Sigmoid colon (tissue), 7 donors: ENCODE data around the gene SHISA2. TPM values are rescaled to one million over a fixed set of nuclear protein-coding genes. Genes with fewer than 3 reads are reported as not detected.

ENCODE experiments used
- DNase-seq: peaks from one replicate; pipeline ENCODE4 v3.0.0-alpha.2; 2019
- H3K27ac ChIP-seq, 4 donors: fragments of 200-600 bp; sonication (generic); one replicate each; pipeline ENCODE4 v1.5.1; 2016 to 2019; ENCODE audit warnings: mild to moderate bottlenecking in 1 of 4
- H3K27me3 ChIP-seq, 3 donors: fragments of 200-600 bp; sonication (generic); one replicate each; pipeline ENCODE4 v1.5.1; 2019; ENCODE audit warnings: mild to moderate bottlenecking in 1 of 3
- H3K36me3 ChIP-seq, 4 donors: fragments of 200-600 bp; sonication (generic); one replicate each; pipeline ENCODE4 v1.5.1; 2016 to 2019
- H3K4me1 ChIP-seq, 4 donors: fragments of 200-600 bp; sonication (generic); one replicate each; pipeline ENCODE4 v1.5.1; 2017 to 2019
- H3K4me3 ChIP-seq, 4 donors: fragments of 200-600 bp; sonication (generic); one replicate each; pipeline ENCODE4 v1.5.1; 2017 to 2019; ENCODE audit warnings: mild to moderate bottlenecking in 2 of 4, moderate library complexity in 1 of 4
- H3K9me3 ChIP-seq, 4 donors: fragments of 200-600 bp in 3 of 4; sonication (generic) in 3 of 4; one replicate each; pipeline versions ENCODE4 v1.5.1 to v1.6.1; 2013 to 2019
- CTCF ChIP-seq, 4 experiments: fragments of 450-650 bp in 3 of 4; fragments of 200-600 bp in 1 of 4; IDR thresholded peaks; one replicate each; pipeline ENCODE4 v1.5.1; 2016 to 2019; ENCODE audit warnings: antibody characterized with exemption in 4 of 4, mild to moderate bottlenecking in 3 of 4, moderate library complexity in 2 of 4
- EP300 ChIP-seq, 4 donors: sonication (generic); formaldehyde crosslinking; IDR thresholded peaks; one replicate each; pipeline ENCODE4 v1.6.1; 2017; ENCODE audit warnings: antibody characterized with exemption in 4 of 4
- POLR2A ChIP-seq, 2 donors: fragments of 450-650 bp; IDR thresholded peaks; one replicate each; pipeline ENCODE4 v1.6.1; 2016; ENCODE audit warnings: antibody characterized with exemption in 2 of 2, mild to moderate bottlenecking in 2 of 2, moderate library complexity in 2 of 2
- POLR2AphosphoS5 ChIP-seq, 4 donors: sonication (generic); formaldehyde crosslinking; IDR thresholded peaks; one replicate each; pipeline ENCODE4 v1.6.1; 2017; ENCODE audit warnings: antibody characterized with exemption in 4 of 4
- WGBS, 2 donors: extraction: QIAGEN DNeasy Blood & Tissue Kit; methylation state at CpG; one replicate each; pipeline ENCODE4 v1.1.7; 2013; 5-methylcytosine and 5-hydroxymethylcytosine counted together
- intact Hi-C: fragments of 100-400 bp; cut with DNase I; formaldehyde crosslinking; loops from one replicate; pipeline ENCODE4 v1.15.1; 2023
- polyA plus RNA-seq, 3 donors: library from polyadenylated mRNA; stranded (reverse); fragments of 200-250 nt; gene quantifications; one replicate each; pipeline ENCODE4 v1.2.3, GENCODE V29; 2013
- total RNA-seq, 4 donors: library from RNA; depleted of rRNA; stranded (reverse); fragments of >200 nt; gene quantifications; one replicate each; pipeline ENCODE4 v1.1.0, GENCODE V29; 2016
- donor health status: healthy with polysubstance abuse.
- donor health status: Bipolar disorder and iron deficiency.
- donor health status: healthy.

The SHISA2 gene
- total and polyA plus RNA-seq, 7 donors: 0.14 to 0.36 (median 0.23) TPM; not detected in 3

GRCh38 chr13:26054896-26055295, 3.1 kb upstream of the SHISA2 start:
- intact Hi-C loops: no loop called here
- Histone ChIP-seq H3K4me3 (no peak overlapping the region), H3K27me3 (peaks cover 14 to 52% (median 18%) of the 10 kb centered on the region in 3 donors), H3K4me1 (peaks cover 0 to 24% (median 19%) of the 10 kb centered on the region in 4 donors), H3K9me3 (no peaks in the 10 kb centered on the region), H3K27ac (no peak overlapping the region), H3K36me3 (no peaks in the 10 kb centered on the region)
- TF ChIP-seq EP300 (IDR thresholded peaks at IDR 0.05) (no peak), POLR2AphosphoS5 (IDR thresholded peaks at IDR 0.05) (no peak)
- DNase-seq: no peak

- Histone ChIP-seq H3K4me3 (no peak overlapping the region), H3K27me3 (peaks cover 23 to 66% (median 31%) of the 10 kb centered on the region in 3 donors), H3K4me1 (peaks cover 0 to 30% (median 23%) of the 10 kb centered on the region in 4 donors), H3K9me3 (no peaks in the 10 kb centered on the region), H3K27ac (no peak overlapping the region), H3K36me3 (no peaks in the 10 kb centered on the region)
- no peak for DNase-seq
- intact Hi-C loops: no loop called here
- WGBS, 2 donors: 83 to 84% methylated on average over 6 of the region's 6 CpGs
- TF ChIP-seq CTCF (IDR thresholded peaks at IDR 0.05) (no peak), POLR2A (IDR thresholded peaks at IDR 0.05) (no peak), EP300 (IDR thresholded peaks at IDR 0.05) (no peak), POLR2AphosphoS5 (IDR thresholded peaks at IDR 0.05) (no peak)
Observed at GRCh38 chr13:26053418-26053980, 1.7 kb upstream of the SHISA2 start.

- Histone ChIP-seq H3K27me3 (peaks cover 26 to 72% (median 43%) of the 10 kb centered on the region in 3 donors), H3K4me3 (peak overlapping the region in 3 of 4 donors; percentile 41 to 54 (median 50)), H3K27ac (no peak overlapping the region)
Observed at GRCh38 chr13:26052337-26052736, 521 bp upstream of the SHISA2 start.

GRCh38 chr13:26051231-26051656, 572 bp downstream of the SHISA2 start:
- no peak for DNase-seq
- no peaks in the 10 kb centered on the region for H3K9me3 ChIP-seq
- peaks cover 0 to 30% (median 23%) of the 10 kb centered on the region in 4 donors for H3K4me1 ChIP-seq
- no peaks in the 10 kb centered on the region for H3K36me3 ChIP-seq
- WGBS, 2 donors: 2 to 9% methylated on average over 45 of the region's 45 CpGs
- TF ChIP-seq POLR2AphosphoS5 (IDR thresholded peaks at IDR 0.05): no peak
- no peak for TF ChIP-seq CTCF (IDR thresholded peaks at IDR 0.05)
- TF ChIP-seq EP300 (IDR thresholded peaks at IDR 0.05): no peak
- intact Hi-C loops: no loop called here
- peak overlapping the region; percentile 11 to 54 (median 46) for H3K4me3 ChIP-seq
- peaks cover 26 to 81% (median 54%) of the 10 kb centered on the region in 3 donors for H3K27me3 ChIP-seq
- H3K27ac ChIP-seq: no peak overlapping the region

More at GRCh38 chr13:26052337-26052736, 521 bp upstream of the SHISA2 start:
- TF ChIP-seq POLR2A (IDR thresholded peaks at IDR 0.05) (no peak), EP300 (IDR thresholded peaks at IDR 0.05) (no peak), CTCF (IDR thresholded peaks at IDR 0.05) (no peak), POLR2AphosphoS5 (IDR thresholded peaks at IDR 0.05) (no peak)
- H3K36me3 ChIP-seq: no peaks in the 10 kb centered on the region
- intact Hi-C loops: no loop called here
- WGBS, 2 donors: 49 to 63% methylated on average over 10 of the region's 10 CpGs
- no peaks in the 10 kb centered on the region for H3K9me3 ChIP-seq
- no peak for DNase-seq
- H3K4me1 ChIP-seq: peaks cover 0 to 30% (median 23%) of the 10 kb centered on the region in 4 donors

- Histone ChIP-seq H3K4me1 (peaks cover 0 to 30% (median 23%) of the 10 kb centered on the region in 4 donors), H3K27me3 (peaks cover 26 to 83% (median 54%) of the 10 kb centered on the region in 3 donors), H3K36me3 (no peaks in the 10 kb centered on the region), H3K9me3 (no peaks in the 10 kb centered on the region), H3K4me3 (peak overlapping the region in 3 of 4 donors; percentile 41 to 54 (median 50)), H3K27ac (no peak overlapping the region)
- intact Hi-C loops: no loop called here
- 5 to 17% methylated on average over 82 of the region's 82 CpGs for WGBS, 2 donors
- DNase-seq: no peak
- TF ChIP-seq EP300 (IDR thresholded peaks at IDR 0.05) (no peak), POLR2A (IDR thresholded peaks at IDR 0.05) (no peak), CTCF (IDR thresholded peaks at IDR 0.05) (no peak), POLR2AphosphoS5 (IDR thresholded peaks at IDR 0.05) (no peak)
Observed at GRCh38 chr13:26050568-26051230, 1.1 kb downstream of the SHISA2 start.
